COR-L47 (cell line): ENCODE measurements around the gene NAA20.
"Not testable (repeated sequence)": the region's sequence is repeated elsewhere in the genome, so short reads cannot be mapped to it uniquely, and the experiment has no call there.

Experiments
- DNase-seq: peaks from one replicate; lab custom pipeline; 2025; lab: John Stamatoyannopoulos, UW

NAA20 gene

DNA sequence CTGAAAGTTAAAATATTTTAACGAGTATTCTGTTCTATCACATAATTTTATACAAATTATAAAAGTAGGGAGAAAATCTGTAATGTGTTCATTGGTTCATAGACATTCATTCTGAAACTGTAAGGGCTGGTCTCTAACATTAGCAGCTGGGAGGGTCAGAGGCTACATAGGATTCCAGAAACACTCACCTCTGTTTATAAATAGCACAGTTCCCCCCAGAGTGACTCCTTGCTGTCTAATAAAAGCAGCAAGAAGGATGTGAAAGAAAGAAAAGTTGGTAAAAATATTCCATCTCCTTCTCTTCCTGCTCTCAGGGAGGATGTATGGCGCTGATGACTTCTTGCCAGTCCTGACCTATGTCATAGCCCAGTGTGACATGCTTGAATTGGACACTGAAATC, 25.3 kb upstream of the NAA20 start:
- DNase-seq = no peak

DNA sequence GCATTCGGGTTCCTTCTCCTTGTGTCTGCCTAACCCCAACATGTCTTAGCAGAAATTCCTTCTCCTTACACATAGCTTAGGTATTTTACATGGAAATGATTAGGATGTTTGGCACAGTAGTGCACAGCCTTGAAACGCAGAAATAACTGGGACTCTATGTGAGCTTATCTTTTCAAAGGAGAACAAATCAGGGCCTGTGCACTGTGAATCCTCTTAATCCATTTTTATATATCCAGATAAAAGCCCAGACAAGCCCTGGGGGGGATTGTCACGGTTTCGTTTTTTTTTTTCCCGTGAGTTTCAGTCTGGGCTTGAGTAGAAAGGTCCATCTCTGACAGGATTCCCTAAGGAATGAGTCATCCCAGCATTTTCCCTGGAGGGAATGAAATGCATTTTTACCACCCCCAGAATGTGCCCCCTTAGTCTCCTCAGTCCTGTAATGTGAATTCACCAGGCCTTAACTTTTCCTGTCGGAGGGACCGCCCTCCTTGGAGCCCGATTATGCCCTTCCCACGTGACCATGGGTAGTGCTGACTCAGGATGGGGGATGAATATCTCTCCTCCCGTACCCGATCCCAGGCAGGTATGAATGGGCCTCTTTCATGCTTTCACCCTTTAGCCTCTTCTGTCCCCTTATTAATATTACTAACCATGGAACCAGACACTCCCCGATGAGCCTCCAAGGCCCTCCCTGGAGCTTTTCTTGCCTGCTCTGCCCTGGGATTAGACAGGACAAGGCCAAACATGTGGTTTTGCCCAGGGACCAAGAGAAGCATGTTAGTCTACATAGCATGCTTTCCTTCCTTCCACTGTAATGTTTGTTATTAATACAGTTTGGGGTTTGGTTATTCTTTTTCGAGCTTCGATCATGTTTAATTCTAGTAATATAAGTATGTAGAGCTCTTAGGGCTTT, 23.9 kb upstream of the NAA20 start:
- DNase-seq = no peak

DNA sequence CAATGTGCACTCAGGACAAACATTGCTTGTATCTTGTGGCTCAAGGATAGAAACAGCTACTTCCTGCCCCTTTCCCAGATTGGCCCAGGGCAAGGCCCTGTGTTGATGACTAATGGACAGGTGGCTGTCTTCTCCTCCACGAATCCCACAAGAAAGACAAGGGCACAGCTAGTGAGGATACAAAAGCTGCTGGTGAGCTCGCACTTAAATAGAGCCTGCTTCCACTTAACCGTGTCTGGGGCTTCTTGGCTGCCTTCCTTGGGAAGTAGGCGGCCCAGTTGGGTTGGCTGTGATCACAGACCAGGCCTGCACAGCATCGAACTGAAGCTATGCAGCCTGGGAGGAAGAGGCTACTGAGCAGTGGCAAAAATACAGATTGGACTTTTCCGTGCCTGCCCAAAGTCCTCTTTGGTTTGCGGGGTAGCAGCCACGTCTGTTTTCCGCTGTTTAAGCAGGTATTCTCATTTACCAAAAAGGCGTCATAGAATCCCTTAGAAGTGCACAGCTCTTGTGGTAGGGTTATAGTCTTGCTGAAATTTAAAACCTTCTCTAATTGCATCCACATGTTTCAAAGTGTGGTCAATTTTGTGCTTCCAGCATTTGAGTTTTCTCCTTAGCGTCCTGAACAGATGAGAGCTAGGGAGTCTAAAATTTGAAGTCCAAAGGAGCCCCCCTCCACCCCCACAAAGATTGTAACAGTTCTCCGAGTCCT, 23.0 kb upstream of the NAA20 start:
- DNase-seq = no peak

DNA sequence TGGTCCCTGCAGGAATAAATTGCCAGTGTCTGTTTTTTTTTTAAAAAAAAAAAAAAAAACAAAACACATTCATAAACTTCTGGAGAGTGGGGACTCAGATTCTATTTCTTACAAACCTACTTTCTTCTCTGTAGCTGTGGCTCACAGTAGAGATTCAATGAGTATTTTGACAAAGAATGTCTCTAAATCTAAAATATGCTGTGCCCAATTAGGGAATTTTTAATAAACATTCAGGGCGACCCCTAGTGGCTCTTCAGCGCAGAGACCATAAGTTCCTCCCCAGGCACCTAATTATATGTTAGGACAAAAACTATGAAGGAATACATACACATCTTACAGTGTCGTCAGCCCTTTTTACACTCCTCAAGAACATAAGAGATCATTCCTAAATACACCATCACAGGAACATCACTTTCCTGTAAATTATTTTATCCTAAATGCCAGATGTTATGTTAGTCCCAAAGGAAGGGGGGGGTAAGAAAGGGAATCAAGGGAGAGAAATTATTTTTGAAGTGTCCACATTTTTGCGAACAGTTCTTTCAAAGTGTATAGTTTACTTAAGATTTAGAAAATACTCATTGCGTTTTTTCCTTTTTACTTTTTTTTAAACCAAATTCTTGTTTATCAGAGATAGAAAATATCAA, 21.8 kb upstream of the NAA20 start:
- peak; percentile 40 for DNase-seq

DNA sequence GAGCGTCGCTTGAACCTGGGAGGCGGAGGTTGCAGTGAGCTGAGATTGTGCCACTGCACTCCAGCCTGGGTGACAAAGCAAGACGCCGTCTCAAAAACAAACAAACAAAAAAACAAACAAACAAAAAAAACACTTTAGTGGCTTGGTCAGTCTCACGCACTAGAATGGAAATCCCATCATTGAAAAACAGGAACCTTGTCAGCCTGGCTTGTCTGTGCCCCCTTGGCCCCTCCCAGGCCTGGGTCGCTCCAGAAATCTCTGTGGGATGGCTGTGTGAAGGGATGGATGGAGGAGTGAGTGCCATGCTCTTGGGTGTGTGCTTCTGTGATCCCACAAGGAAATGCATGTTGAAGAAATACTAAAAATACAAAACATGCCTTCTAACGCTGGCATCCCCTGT, 20.9 kb upstream of the NAA20 start:
- DNase-seq = no peak

DNA sequence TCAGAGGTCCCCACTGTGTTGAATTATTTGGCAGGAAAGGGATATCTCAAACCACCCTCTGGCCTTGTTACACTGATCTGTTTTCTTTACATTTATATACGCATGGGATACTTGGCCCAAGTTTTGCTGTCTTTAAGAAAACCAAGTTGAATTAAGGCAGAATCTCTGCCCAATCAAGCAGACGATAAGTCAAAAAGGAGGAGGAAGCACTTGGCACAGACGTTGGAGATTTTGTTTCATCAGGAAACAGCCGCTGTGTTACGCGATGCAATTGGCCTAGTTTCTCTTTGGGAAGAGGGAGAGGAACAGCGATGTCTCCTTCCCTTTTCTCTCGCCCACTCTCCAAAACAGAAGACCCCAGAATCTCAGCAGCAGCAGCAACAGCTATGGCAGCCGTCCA, 20.2 kb upstream of the NAA20 start:
- no peak for DNase-seq

DNA sequence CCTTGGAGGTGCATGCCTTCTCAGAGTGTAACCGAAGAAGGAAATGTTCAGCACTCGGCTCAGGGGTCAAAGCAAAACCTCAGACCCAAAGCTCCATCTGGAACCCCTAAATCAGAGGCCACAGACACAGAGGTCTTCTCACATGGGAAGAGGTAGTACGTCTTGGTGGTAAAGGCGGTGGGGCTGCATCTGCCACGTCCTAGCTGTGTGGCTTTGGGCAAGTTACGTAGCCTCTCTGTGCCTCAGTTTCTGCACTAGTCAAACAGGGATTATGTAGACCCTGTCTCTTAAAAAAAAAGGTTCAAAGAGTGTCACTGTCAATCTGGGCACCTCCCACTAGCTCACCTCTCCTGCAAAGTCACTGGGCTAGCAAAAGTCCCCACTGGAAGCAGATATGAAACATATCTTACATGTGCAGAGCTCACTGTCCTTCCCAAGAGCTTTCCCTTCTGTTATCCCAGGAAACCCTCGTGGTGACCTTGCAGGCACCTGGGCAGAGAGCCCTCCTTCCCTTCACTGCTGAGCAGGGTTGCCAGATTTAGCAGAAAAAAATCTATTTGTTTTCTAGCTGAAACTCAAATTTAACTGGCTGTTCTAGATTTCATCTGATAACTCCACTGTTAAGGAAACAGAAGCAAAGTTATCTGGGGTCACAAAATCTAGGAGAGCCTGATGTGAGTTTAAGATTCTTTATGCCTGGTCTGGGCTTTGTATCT, 18.0 kb upstream of the NAA20 start:
- no peak for DNase-seq

DNA sequence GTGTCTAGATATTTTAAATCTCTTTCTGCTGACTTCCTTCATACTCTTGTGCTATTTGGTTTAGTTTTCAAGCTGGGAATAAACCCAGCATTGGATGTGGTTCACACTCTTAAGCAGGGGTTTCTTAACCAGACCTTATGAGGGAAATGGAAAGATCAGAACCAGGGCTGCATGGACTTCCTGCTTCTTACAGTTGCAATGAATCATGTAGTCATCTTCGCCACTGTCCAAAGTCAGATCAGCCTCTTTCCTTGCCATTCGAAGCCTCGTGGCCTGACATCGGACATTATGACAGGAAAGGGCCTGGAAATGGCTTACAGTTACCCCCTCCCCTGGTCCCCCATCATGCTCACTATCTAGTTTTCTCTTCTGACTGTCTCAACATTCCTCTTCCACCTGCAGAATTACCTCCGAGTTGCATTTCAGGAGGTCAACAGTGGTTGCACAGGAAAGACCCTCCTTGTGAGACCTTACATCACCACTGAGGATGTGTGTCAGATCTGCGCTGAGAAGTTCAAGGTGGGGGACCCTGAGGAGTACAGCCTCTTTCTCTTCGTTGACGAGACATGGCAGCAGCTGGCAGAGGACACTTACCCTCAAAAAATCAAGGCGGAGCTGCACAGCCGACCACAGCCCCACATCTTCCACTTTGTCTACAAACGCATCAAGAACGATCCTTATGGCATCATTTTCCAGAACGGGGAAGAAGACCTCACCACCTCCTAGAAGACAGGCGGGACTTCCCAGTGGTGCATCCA, 16.8 kb upstream of the NAA20 start:
- DNase-seq = no peak

DNA sequence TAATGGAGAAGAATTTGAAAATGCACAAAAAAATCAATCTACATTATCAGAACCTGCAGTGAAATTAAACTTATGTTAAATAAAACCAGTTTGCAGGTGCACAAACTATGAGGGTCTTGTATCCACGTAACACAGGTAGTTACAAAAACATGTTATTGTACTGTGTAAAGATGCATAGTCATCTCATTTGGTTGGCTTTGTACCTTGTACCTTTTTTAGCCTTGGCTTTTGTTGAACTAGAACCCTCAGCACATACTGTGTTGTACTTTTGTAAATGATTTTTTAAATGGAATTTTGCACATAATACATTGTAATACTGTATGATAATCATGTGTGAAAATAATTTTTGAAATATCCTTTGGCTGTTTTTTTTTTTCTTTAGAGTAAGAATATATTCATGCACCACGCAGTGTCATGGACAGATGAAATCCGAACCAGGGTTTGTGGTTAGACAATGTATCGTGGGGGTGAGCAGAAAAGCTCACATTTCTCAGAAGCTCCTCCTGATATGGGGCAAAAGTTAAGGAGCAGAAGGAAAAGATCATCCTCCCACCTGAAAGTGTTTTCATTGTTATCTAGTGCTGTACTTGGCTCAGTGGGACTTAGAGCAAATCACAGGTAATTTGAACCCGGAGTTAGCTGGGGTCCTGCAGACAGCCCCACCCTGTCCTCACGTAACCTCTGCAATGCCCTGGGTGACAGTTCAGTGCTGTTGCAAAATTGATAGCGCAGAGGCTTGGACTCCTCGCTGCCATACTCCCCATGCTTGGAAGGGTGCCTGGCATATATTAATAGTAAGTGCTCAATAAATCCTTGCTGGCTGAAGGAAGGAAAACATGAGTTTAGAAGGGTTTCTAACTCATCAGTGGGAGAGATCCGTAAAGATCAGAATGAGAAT, 14.8 kb upstream of the NAA20 start:
- no peak for DNase-seq

DNA sequence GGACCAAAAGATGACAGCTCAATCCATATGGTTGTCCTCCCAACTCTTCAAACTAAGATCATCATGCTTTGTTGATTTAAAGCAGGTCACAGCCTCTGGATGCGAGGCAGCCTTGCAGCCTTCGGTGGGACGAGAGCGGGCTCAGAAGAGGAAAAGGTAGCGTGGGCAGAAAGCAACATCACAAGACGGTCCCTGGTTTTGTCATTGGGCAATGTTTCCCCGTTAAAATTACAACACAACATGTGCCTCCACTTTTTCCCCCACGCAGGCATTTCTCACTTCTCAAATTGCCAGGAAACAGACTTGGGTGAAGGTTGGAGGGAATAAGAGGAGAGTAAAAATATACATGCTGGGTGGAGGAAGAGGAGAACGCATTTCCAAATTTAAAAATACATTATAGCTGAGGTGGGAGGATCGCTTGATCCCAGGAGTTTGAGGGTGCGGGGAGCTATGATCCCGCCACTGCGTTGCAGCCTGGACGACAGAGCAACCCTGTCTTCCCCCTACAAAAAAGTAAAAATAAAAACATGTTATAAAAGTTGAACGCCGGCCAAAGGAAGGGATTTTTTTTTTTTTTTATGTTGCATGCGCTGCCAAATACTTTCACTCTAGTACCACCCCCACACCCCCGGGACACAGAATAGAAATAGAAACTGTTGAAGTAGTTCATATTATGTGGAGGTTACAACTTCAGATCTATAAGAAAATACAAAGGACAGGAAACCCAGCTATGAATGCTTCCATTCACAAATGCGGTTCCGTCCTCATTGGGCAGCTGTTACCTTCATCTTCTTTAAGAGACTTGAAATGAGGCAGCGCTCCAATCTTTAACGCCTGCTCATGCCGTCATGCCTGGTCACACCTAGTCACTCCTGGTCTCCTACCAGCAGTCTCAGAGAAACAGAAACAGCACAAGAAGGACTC, 13.9 kb upstream of the NAA20 start:
- no peak for DNase-seq

DNA sequence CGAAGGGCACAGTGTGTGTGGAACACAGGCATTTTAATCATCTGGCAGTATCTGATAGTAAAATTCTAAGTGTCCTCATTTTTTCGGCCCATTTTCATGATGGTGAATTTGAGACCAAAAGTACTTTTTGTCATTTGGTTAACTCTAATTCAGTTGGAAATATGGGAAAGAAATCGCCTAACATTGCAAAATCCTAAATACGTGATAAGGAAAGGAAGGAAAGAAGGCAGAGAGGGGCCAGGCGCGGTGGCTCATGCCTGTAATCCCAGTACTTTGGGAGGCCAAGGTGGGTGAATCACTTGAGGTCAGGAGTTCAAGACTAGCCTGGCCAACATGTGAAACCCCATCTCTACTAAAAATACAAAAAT, 13.2 kb upstream of the NAA20 start:
- not testable (repeated sequence) for DNase-seq

DNA sequence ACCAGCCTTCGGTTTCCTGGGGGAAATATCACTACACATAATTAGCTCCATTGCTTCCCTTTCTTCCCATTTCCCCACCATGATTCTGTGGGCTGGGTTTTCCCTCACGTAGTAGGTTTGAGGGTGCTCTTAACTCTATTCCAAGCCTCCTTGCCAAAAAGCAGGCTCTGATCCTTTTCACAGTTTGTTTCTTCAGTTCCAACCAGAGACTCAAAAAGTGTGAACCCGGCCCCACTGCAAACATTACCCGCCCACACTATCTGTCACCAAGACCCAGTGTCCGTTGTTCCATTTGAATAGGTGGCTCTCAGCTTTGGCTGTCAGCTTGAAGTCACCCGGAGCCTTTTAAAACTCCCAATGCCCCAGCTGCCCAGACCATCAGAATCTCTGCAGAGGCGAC, 11.8 kb upstream of the NAA20 start:
- DNase-seq = no peak

DNA sequence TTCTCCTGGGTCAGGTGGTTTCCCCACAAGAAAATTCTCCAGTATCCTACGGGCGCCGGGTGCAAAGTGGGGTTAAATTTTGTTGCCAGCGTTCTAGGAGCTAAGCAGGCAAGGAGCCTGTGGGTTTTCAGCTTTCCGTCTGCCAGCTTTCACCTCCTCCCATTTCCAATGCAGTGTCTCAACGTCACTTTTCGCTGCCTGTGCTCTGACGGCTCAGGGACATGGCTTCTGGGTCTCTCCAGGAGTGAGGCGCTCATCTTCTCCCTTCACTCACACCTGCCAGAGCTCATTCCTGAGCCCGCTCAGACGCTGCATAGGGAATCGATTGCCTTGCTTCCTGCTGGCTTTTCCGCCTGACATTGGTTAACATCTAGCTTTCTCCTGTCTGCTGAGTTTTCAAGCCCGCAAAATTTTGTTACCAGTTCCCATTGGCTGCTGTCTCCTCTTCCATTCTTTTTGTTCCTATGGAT, 7.3 kb upstream of the NAA20 start:
- no peak for DNase-seq

DNA sequence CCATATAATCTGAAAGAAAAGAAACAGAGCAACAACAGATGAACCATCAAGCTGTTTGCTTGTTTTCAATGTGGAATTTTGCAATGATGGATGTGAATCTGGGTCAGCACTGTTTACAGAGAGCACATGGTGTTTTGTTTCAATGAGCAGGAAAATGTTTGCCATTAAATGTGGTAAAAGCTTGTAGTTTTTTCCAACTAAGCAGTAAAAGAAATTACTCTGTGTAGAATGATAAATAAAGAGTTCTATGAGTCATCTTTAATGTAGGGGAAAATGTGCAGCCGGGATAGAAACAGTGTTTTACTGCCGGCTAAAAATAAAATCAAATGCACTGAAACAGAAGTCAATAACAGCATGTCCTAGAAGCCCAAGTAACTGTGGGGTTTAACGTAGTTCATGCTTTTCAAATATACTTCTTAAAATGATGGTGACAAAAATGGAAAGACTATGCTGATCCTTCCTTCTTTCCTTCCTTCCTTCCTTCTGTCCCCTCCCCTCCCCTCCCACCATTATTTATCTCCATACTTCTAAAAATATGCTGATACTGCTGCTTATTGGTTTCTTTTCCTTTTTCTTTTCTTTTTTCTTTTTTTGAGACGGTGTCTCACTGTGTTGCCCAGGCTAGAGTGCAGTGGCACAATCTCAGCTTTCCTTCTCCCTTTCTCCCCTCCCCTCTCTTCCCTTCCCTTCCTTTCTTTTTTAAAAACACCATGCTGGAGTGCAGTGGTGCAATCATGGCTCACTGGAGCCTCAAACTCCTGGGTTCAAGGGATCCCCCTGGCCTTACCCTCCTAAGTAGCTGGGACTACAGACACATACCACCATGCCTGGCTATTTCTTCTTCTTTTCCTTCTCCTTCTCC, 6.3 kb upstream of the NAA20 start:
- DNase-seq = peak; percentile 41

DNA sequence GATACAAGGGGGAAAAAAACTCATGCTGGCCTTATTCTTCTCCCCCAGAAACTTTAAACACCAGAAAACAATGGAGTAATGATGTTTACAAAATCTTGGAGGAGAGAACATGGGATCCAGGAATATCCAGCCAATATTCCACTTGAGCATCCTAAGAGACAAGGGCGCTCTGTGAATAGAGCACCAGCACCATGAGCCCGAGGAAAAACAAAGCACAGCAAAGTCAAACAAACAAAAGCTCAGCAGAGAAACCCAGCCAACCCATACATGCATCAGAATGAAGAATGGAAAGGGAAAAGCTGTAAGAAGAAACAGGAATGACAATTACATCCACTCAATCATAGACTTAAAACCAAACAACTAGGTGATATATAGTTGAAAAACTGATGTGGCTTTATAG, 4.6 kb upstream of the NAA20 start:
- DNase-seq = no peak

DNA sequence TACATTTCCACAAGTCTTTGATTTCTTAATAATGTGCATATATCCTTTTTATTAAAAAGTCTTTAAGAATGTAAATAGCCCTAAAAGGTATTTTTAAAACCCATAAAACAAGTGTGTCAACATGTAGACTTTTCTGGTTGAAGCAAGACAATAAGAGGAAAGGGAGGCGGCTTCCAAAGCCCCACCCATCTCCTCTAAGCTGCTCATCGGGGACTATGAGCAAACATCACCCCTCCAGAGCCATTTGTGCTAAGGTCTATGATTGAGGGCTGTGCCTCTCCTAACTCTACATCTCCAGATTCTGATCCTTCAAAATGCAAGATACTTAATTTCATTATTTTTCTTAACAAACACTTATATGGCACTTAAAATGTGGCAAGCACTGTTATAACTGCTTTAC, 2.5 kb upstream of the NAA20 start:
- DNase-seq = no peak

DNA sequence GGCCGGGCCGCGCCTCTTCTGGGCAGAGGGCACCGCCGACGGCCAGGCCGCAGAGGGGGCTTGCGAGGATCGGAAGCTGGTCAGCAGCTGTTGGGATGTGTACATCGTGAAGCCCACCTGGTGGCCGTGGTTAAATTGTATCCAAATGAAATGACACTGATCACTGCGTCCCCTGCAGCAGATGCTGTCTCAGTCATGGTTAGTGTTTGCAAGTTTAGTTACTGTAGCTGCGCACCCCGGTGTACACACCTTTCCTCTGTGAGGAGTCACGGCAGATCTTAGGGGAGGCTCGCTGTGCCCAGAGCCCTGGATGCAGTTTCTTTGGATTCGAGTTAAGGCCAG, 653 bp downstream of the NAA20 start:
- DNase-seq = no peak

DNA sequence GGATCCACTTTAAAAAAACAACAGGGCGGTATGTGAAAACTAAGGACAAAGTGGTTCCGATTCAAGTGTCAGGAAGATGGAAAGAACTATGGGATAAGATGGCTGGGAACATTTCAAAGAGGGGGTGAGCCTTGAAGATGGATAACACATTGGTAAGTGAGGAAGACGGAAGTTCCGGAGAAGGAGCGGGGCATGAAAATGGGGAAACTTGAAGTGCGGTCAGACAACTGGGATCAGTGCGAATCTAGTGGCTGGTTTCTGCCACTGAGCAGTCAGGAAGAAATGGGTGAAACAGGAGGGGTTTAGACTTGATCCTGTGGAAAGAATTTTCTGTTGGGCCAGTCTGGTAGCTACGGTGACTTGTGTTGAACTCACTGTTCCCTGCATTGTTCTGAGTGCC, 1.2 kb downstream of the NAA20 start:
- DNase-seq = no peak

DNA sequence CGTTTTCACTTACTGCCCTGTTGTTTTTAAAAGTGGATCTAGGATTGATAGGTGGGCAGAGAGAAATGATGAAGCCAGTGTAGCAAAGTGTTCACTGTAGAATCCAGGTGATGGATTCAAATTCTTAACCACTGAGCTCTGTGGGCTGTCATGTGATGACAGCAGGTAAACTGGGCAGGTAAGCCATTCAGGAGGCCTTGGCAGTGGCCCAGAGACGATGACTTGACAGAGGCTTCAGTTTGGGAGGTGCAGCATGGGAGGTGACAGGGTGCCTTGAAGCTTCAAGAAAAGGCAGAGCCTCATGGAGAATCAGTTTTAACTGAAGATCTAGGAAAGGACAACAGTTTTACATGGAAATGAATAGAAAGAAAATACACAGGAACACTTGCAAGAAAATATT, 2.0 kb downstream of the NAA20 start:
- no peak for DNase-seq
